Stimulated activated CD8-positive, alpha-beta memory T cell treated with anti-CD3 and anti-CD28 coated beads, Interleukin-15, amount 100 ng/mL, for 48 hours (primary cell): Measurements from ENCODE around the gene VASH2.

Experiments
- DNase-seq, 2 donors: peaks; one replicate each; pipeline ENCODE4 v3.0.0-alpha.2; 2020; ENCODE audit warnings: low read depth in 2 of 2

Gene VASH2

GRCh38 chr1:212930986-212931678 lies 19.2 kb upstream of the VASH2 start:
- DNase-seq = no peak

DNA sequence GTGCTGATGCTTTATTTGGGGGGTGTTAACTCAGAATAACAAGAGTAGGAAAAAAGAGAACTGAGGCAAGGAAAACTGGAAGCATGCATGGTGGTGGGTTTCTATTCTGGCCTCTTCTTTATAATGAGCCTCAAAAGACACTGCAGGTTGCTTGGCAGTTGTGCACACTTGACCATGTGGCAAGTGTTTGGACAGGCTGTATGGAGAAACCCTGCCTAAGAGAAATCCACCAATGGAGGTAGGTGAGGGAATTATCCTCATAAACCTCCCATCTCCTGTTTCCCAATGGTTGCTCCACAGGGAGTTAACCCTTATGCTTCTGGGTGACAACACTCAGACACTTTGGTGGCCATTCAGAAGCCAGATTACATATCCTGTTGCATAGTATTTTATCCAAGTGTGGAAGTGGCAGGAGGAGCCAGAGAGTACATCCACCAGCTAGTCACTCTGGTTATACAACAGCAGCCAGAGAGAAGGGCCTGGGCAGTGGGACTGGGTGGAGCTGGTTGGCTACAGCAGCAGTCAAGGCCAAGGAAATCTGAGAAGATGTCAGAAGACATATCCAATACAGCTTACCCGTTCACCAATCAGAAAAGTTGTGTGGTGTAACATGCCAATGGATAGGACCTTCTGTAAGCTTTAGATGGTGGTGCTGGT lies 16.4 kb upstream of the VASH2 start:
- no peak for DNase-seq

DNA sequence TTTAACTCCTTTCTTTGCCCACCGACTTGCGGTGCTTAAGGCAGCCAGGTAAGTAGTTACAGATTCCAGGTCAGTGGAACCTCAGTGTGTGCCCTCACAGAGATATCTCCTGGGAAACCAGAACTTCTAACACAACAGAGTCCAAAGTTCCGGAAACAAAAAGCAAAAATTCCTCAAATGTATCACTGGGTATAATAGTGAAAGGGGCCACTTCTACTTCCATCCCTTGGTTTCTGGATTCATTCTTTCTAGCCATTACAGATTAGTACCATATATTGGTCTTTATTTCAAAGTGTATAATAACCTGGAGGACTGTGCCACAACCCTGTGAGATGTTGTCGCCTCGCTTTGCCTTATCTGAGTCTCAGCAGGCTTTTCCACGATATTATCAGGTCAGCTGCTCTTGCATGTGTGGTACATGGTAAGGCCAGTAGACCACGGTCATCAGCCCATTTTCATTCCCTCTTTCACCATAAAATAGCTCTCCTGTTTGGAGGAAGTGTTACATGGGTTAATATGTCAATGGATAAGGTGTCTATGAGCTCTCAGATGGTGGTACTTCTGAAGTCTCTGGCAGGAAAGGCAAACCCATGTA lies 14.9 kb upstream of the VASH2 start:
- DNase-seq = no peak

DNA sequence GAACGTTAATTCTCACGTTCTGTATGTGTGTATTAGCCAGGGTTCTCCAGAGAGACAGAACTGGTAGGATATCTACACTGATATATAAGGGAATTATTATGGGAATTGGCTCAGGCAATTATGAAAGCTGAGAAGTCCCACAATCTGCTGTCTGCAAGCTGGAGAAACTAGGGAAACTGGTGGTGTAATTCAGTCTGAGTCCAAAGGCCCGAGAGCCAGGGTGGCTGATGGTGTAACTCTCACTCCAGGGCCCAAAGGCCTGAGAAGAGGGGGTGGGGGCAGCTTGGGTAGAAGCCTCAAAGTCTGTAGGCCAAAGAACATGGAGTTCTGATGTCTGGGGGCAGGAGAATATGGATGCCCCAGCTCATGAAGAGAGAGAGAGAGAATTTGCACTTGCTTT lies 13.3 kb upstream of the VASH2 start:
- no peak for DNase-seq

DNA sequence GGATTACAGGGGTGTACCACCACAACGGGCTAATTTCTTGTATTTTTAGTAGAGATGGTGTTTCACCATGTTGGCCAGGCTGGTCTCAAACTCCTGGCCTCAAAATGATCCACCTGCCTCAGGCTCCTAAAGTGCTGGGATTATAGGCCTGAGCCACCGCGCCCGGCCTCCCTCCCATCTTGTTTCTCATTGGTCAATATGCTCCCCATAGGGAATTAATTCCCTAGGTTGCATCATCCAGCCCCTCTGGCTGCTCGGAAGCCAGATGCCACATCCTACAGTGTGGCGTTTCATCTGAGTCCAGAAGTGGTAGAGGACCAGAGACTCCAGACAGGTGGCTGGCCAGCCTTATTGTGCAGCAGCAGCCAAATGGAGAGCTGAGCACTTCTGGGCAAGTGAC lies 11.5 kb upstream of the VASH2 start:
- DNase-seq = no peak

GRCh38 chr1:212941452-212941851 lies 8.9 kb upstream of the VASH2 start:
- no peak for DNase-seq

- DNase-seq = no peak
These were observed 7.5 kb upstream of the VASH2 start for GRCh38 chr1:212942679-212943392.

DNA sequence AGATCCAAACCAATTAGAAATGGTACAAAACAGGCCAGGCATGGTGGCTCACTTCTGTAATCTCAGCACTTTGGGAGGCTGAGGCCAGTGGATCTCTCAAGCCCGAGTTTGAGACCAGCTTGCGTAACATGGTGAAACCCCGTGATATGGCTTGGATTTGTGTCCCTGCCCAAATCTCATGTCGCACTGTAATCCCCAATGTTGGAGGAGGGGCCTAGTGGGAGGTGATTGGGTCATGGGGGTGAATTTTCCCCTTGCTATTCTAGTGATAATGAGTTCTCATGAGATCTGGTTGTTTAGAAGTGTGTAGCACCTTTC lies 7.0 kb upstream of the VASH2 start:
- no peak for DNase-seq

DNA sequence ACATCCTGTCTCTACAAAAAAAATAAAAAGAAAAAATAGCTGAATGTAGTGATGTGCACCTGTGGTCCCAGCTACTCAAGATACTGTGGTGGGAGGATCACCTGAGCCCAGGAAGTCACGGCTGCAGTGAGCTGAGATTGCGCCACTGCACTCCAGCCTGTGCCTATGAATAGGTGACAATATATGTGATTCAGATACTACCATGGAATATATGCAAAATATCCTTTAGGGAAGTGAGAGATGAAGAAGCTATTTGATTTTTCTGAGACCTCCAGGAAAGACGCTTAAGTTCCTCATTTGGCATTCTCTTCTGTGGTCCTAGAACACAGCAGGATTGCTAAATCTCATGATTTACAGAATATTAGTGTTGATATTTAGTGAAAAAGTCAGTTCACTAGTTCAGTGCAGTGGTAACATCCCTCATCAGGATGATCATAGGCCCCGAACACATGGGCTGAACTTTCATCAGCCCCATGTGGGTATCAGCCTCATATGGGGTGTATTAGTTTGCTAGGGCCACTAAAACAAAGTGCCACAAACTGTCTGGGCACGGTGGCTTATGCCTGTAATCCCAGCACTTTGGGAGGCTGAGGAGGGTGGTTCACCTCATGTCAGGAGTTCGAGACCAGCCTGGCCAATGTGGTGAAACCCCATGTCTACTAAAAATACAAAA lies 6.0 kb upstream of the VASH2 start:
- no peak for DNase-seq

GRCh38 chr1:212945056-212945455 lies 5.3 kb upstream of the VASH2 start:
- DNase-seq = no peak

- DNase-seq = no peak
These were observed 4.7 kb upstream of the VASH2 start for GRCh38 chr1:212945463-212946160.

DNA sequence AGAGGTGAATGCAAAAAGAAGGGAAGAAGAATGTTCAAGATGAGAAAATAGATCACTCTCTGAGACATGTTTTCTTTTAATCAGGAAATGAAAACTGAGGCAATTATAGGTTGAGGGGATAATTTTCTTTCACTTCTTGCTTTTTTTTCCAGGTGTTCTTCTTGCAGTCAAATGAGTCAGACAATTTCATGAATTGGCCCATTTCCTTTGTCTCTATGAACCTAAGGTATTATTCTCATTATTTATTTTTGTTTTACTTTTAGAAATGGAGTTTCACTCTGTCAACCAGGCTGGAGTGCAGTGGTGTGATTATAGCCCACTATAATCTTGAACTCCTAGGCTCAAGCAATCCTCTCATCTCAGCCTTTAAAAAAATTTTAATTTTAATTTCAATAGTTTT lies 3.5 kb upstream of the VASH2 start:
- DNase-seq = no peak

DNA sequence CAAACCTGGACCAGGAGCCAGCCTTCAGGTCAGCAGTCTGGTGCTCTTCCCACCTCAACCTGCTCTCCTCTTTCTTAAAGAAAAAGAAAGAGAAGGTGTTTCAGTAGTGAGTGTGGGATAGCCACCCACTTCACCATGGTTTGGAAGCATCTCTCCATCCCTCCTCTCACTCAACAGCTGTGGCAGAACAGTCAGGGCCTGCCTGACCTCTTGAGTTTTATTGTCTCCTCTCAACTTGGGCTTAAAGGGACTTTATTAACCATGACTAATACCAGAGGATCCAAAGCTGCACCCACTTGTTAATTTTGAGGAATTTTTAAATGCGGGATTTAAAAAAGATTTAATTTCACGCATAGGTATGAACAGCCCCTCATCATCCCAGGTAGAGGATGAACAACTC lies 570 bp upstream of the VASH2 start:
- no peak for DNase-seq

DNA sequence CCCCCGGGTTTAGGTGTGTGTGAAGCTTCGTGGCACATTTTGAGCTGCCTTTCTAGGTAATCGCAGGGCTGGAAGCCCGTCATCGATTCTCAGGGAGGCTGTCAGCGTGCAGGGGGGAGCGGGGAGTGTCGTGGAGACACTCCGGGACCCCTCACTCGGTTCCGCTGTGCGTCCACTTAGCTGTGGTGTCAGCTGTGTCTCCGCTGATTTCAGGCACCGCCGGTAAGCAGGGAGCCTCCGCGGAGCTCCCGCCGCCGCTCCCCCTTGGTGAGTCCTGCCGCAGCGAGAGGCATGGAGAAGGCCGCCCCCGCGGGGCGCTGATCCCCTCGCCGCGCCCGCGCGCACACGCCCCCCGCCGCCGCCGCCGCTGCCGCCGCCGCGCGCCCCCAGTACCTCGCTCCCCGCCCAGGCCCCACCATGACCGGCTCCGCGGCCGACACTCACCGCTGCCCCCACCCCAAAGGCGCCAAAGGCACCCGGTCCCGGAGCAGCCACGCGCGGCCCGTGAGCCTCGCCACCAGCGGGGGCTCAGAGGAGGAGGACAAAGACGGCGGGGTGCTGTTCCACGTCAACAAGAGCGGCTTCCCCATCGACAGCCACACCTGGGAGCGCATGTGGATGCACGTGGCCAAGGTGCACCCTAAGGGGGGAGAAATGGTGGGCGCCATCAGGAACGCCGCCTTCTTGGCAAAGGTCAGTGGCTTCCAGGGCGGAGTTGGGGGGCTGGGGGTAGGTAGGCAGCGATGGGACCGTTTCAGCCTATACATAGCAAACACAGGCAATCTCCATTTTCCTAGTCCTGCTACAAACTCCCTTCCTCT lies 995 bp downstream of the VASH2 start:
- no peak for DNase-seq

DNA sequence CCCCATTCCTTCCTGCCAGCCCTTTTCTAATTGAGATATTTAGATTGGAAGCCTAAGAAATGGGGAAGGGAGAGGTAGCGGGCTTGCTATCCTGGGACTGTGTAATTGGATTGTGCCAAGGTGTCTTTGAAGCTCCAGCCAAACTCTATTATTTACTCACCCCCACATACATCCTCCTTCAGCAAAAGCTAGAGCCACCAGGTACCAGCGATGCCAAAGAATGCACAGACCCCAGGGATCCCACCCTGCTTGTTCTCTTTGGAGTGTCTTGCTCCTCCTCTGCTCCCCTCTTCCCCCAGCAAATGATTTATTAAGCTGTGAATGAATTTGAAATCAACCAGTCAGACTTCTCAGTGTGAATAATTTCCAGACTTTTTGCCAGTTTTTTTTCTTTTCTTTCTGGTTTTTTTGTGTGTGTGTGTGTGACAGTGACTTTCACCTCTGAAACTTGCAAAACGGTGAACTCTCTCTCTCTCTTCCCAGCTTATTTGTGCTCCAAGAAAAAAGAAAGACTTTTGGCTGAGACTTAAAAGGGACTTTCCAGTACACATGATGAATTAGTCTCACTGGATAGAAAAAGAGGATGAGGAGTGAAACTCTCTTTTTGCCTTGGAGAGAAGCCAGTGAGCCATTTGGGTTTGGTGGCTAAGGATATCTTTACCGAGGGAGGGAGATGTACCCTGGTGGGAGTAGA lies 1.8 kb downstream of the VASH2 start:
- no peak for DNase-seq

GRCh38 chr1:212952641-212952976 lies 2.3 kb downstream of the VASH2 start:
- no peak for DNase-seq

- DNase-seq = no peak
These were observed 3.0 kb downstream of the VASH2 start for GRCh38 chr1:212953321-212953720.

DNA sequence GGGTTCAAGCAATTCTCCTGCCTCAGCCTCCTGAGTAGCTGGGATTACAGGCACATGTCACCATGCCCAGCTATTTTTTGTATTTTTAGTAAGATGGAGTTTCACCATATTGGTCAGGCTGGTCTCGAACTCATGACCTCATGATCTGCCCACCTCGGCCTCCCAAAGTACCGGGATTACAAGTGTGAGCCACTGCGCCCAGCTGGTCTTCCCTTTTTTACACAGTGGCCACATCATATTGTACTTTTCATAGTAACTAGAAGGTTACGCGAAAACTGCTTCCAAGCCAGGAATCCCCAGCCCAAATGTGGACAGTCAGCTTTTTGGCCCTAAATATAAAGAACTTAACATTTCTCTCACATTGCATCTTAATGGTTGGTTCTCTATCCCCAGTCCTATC lies 4.2 kb downstream of the VASH2 start:
- no peak for DNase-seq

GRCh38 chr1:212955098-212955497 lies 4.8 kb downstream of the VASH2 start:
- DNase-seq = no peak

GRCh38 chr1:212955961-212956620 lies 5.8 kb downstream of the VASH2 start:
- DNase-seq = no peak
